Kidney (tissue), 14 donors: ENCODE measurements around the gene CYTH2. TPM values are rescaled to one million over a fixed set of nuclear protein-coding genes. Genes with fewer than 3 reads are reported as not detected.
A peak's percentile ranks its signal among the peaks of the same experiment; 100 is the strongest.

ENCODE experiments used
- DNase-seq, 5 donors: peaks; one replicate each; pipeline ENCODE4 v3.0.0-alpha.2; 2013 to 2020
- FAIRE-seq: peaks from 2 replicates; lab custom pipeline; 2012; peaks lifted over from hg19 to GRCh38; lab: Jason Lieb, UNC
- H3K27ac ChIP-seq, 2 donors: one replicate each; pipeline ENCODE4 v1.7.0; 2013; ENCODE audit warnings: low read depth in 2 of 2, low read length in 2 of 2, inconsistent platforms in 1 of 2
- H3K27me3 ChIP-seq: one replicate; pipeline ENCODE4 v1.7.1; 2013; ENCODE audit warnings: low read length, inconsistent platforms; ENCODE audit not compliant: control insufficient read depth, insufficient read depth
- H3K36me3 ChIP-seq, 3 donors: one replicate each; pipeline versions ENCODE4 v1.7.0 to v1.7.1; 2013; ENCODE audit warnings: low read length in 3 of 3, control low read depth in 1 of 3, inconsistent platforms in 1 of 3; ENCODE audit not compliant: insufficient read depth in 3 of 3, control insufficient read depth in 2 of 3
- H3K4me1 ChIP-seq, 3 donors: one replicate each; pipeline versions ENCODE4 v1.7.0 to v1.7.1; 2013; ENCODE audit warnings: low read length in 3 of 3, inconsistent platforms in 1 of 3, low read depth in 1 of 3; ENCODE audit not compliant: control insufficient read depth in 2 of 3, insufficient read depth in 2 of 3
- H3K4me3 ChIP-seq, 3 donors: one replicate each; pipeline versions ENCODE4 v1.7.0 to v1.8.1; 2013; ENCODE audit warnings: low read length in 3 of 3, control low read depth in 1 of 3, inconsistent platforms in 1 of 3
- H3K9ac ChIP-seq, 3 donors: one replicate each; pipeline versions ENCODE4 v1.7.0 to v1.7.1; 2013; ENCODE audit warnings: low read length in 3 of 3, control low read depth in 1 of 3, inconsistent platforms in 1 of 3
- H3K9me3 ChIP-seq, 3 donors: one replicate each; pipeline versions ENCODE4 v1.7.0 to v1.7.1; 2013; ENCODE audit warnings: low read length in 3 of 3, control low read depth in 1 of 3, inconsistent platforms in 1 of 3; ENCODE audit not compliant: control insufficient read depth in 2 of 3, insufficient read depth in 1 of 3
- intact Hi-C: fragments of 100-400 bp; cut with DNase I; formaldehyde crosslinking; loops from one replicate; pipeline ENCODE4 v1.11.1; 2022
- polyA plus RNA-seq: library from polyadenylated mRNA; stranded (reverse); fragments of 350-450 nt; fragmentation: Illumina TruSeq; extraction: RNeasy Lipid Tissue Mini Kit (QIAGEN cat#74804); gene quantifications from one replicate; pipeline ENCODE4 v1.2.3, GENCODE V29; 2014; ENCODE audit warnings: low read depth, low replicate concordance; ENCODE audit not compliant: insufficient read depth
- total RNA-seq: library from RNA; stranded (reverse); fragmentation: NEBNext Ultra II Directional; extraction: Animal tissue kit (Norgen Biotek cat#: 25700); gene quantifications from one replicate; pipeline ENCODE4 v1.2.1, GENCODE V29; 2021
- TF ChIP-seq, protein P1 (sequence below): IDR thresholded peaks from 3 replicates; pipeline ENCODE4 v1.5.1; 2012; ENCODE audit warnings: mild to moderate bottlenecking, moderate library complexity, borderline replicate concordance; ENCODE audit not compliant: insufficient read depth; ENCODE audit errors: extremely low read depth
- donor health status: control.
- donor health status: control.
- donor health status: control.
- donor health status: control.
- donor health status: control.
- donor health status: DM: yes; HTN: yes; CAD: no.
- donor health status: Normal renal cell carcinoma (clear cell type).

The CYTH2 gene
- total and polyA plus RNA-seq, 2 donors from 2014 or later: 51.0 to 96.1 TPM

DNA sequence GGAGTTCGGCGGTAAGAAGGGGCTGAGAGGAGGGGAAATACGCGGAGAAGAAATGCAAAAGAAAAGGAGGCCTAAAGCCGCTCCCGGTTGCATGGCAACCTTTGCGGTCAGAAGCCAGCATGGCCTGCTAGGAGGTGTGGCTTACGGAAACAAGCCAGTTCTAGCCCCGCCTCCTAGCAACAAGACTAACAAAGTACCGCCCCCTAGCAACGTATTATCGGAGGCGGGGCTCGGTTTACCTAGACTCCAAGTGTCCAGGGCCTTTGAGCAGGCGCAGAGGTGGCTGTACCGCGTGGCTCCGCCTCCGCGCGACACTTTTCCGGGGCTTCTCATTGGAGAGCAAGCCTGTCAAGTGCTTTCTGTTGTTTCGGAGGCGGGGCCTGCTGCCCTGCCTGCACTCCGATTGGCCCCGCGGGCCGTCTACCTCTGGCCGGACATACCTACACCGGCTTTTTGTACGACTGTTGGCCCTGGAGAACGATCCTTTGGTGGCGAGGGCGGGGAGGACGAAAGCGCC is 339 bp upstream of the CYTH2 start:
- intact Hi-C loops: no loop called here

DNA sequence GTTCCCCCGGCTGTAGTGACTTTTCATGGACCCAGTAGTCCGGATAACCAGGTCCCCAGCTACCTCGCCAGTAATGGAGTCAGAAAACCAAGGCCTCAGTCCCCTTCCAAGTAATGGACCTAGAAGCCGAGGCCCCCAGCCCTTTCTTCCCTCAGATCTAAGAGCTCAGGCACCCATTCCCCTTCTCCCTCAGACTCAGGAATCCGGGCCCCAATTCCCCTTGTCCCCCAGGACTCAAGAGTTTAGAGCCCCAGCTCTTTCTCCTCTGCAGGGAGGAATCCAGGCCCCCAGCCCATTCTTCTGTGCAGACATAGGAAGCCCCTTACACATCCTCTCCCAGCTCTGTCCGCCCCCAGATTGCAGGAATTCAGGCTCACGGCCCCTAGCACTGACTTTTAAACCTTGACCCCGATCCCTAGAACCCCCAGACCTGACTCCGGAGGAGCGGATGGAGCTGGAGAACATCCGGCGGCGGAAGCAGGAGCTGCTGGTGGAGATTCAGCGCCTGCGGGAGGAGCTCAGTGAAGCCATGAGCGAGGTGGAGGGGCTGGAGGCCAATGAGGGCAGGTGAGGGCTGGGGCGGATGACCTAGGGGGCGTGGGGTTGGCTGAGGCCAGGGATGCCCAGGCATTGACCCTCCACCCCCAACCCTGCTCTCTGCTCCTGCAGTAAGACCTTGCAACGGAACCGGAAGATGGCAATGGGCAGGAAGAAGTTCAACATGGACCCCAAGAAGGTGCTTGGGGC is 938 bp downstream of the CYTH2 start:
- H3K9me3 ChIP-seq: no peaks in the 10 kb centered on the region
- H3K4me3 ChIP-seq: peak overlapping the region; percentile 68 to 86 (median 71)
- H3K27me3 ChIP-seq: no peaks in the 10 kb centered on the region
- peaks cover 23 to 34% (median 26%) of the 10 kb centered on the region in 3 donors for H3K36me3 ChIP-seq
- H3K27ac ChIP-seq: no peak overlapping the region
- DNase-seq (peak in 1 of 5 donors; percentile 67), FAIRE-seq (no peak)
- TF ChIP-seq, protein P1, sequence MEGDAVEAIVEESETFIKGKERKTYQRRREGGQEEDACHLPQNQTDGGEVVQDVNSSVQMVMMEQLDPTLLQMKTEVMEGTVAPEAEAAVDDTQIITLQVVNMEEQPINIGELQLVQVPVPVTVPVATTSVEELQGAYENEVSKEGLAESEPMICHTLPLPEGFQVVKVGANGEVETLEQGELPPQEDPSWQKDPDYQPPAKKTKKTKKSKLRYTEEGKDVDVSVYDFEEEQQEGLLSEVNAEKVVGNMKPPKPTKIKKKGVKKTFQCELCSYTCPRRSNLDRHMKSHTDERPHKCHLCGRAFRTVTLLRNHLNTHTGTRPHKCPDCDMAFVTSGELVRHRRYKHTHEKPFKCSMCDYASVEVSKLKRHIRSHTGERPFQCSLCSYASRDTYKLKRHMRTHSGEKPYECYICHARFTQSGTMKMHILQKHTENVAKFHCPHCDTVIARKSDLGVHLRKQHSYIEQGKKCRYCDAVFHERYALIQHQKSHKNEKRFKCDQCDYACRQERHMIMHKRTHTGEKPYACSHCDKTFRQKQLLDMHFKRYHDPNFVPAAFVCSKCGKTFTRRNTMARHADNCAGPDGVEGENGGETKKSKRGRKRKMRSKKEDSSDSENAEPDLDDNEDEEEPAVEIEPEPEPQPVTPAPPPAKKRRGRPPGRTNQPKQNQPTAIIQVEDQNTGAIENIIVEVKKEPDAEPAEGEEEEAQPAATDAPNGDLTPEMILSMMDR: no peak
- H3K4me1 ChIP-seq: peaks cover 0 to 17% (median 10%) of the 10 kb centered on the region in 3 donors
- intact Hi-C loops: no loop called here
- peak overlapping the region in 2 of 3 donors; percentile 51 to 75 for H3K9ac ChIP-seq

More for the DNA sequence above, 339 bp upstream of the CYTH2 start:
- DNase-seq (peak; percentile 100), FAIRE-seq (peak; percentile 99)
- Histone ChIP-seq H3K4me1 (peaks cover 0 to 17% (median 10%) of the 10 kb centered on the region in 3 donors), H3K9ac (peak overlapping the region; percentile 12 to 78 (median 65)), H3K4me3 (peak overlapping the region; percentile 61 to 86 (median 75)), H3K27me3 (no peaks in the 10 kb centered on the region), H3K27ac (peak overlapping the region; percentile 96 to 98), H3K9me3 (no peaks in the 10 kb centered on the region), H3K36me3 (peaks cover 21 to 26% (median 25%) of the 10 kb centered on the region in 3 donors)
- TF ChIP-seq, protein P1: no peak

DNA sequence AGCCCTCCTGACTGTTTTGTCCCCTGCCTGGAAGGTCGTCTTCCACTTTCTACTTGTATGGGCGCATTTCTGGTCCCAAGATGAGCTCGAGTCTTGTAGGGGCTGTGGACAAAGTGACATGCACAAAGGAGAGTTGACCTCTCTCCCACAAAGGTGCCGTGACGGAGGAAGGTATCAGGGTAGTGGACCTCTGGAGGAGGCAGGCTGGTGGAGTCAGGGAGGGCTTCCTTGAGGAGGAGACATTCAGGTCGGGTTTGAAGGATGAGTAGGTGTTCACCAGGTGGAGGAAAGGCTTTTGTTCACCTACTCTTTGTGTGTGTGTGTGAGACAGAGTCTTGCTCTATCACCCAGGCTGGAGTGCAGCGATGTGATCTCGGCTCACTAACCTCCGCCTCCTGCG is 1.7 kb downstream of the CYTH2 start:
- TF ChIP-seq, protein P1: no peak
- Histone ChIP-seq H3K27me3 (no peaks in the 10 kb centered on the region), H3K4me1 (peaks cover 0 to 17% (median 10%) of the 10 kb centered on the region in 3 donors), H3K4me3 (peak overlapping the region in 1 of 3 donors; percentile 86), H3K9me3 (no peaks in the 10 kb centered on the region), H3K27ac (no peak overlapping the region), H3K36me3 (peaks cover 28 to 41% (median 33%) of the 10 kb centered on the region in 3 donors), H3K9ac (no peak overlapping the region)
- no peak for FAIRE-seq
- no peak for DNase-seq
- intact Hi-C loops: no loop called here
